IPS-20b (cell line): ENCODE measurements around the gene CEACAM21.
A peak's percentile ranks its signal among the peaks of the same experiment; 100 is the strongest.

Source experiments
- H3K27ac ChIP-seq: one replicate; pipeline ENCODE4 v1.5.1; 2013; ENCODE audit warnings: low read length
- H3K27me3 ChIP-seq: 2 replicates; pipeline ENCODE4 v1.6.1; 2013; ENCODE audit warnings: mild to moderate bottlenecking, low read length, inconsistent platforms; ENCODE audit not compliant: insufficient read depth
- H3K36me3 ChIP-seq: 2 replicates; pipeline ENCODE4 v1.6.1; 2013; ENCODE audit warnings: low read depth, mild to moderate bottlenecking, inconsistent platforms, low read length, moderate library complexity; ENCODE audit not compliant: insufficient read depth
- H3K4me1 ChIP-seq: 2 replicates; pipeline ENCODE4 v1.6.1; 2013; ENCODE audit warnings: mild to moderate bottlenecking, control low read depth, inconsistent platforms, low read length, moderate library complexity; ENCODE audit not compliant: insufficient read depth
- H3K4me3 ChIP-seq: 2 replicates; pipeline ENCODE4 v1.5.1; 2013; ENCODE audit warnings: mild to moderate bottlenecking, low read length, inconsistent platforms
- H3K9ac ChIP-seq: 2 replicates; pipeline ENCODE4 v1.6.1; 2013; ENCODE audit warnings: low read depth, mild to moderate bottlenecking, inconsistent platforms, low read length, moderate library complexity
- H3K9me3 ChIP-seq: 2 replicates; pipeline ENCODE4 v1.6.1; 2013; ENCODE audit warnings: mild to moderate bottlenecking, low read depth, low read length, inconsistent platforms; ENCODE audit not compliant: insufficient read depth

Gene CEACAM21

DNA sequence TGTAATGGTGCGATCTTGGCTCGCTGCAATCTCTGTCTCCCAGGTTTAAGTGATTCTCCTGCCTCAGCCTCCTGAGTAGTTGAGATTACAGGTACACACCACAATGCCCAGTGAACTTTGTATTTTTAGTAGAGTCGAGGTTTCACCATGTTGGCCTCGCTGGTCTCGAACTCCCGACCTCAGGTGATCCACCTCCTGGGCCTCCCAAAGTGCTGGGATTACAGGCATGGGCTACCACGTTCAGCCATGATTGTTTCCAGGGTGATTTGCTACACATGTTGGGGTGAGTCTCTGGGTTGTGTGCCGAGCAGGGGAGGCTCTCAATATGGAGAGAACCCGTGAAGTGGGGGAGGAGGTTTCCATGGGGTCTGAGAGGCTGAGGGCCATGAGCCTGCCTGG, 24.8 kb upstream of the CEACAM21 start:
- no peaks in the 10 kb centered on the region for H3K36me3 ChIP-seq
- no peak overlapping the region for H3K9ac ChIP-seq
- H3K4me3 ChIP-seq, result no peak overlapping the region
- peaks cover 11% of the 10 kb centered on the region; the same call in 1 of the 2 replicates for H3K9me3 ChIP-seq
- no peak overlapping the region for H3K27ac ChIP-seq
- peaks cover 14% of the 10 kb centered on the region; the same call in 1 of the 2 replicates for H3K4me1 ChIP-seq
- no peaks in the 10 kb centered on the region for H3K27me3 ChIP-seq

DNA sequence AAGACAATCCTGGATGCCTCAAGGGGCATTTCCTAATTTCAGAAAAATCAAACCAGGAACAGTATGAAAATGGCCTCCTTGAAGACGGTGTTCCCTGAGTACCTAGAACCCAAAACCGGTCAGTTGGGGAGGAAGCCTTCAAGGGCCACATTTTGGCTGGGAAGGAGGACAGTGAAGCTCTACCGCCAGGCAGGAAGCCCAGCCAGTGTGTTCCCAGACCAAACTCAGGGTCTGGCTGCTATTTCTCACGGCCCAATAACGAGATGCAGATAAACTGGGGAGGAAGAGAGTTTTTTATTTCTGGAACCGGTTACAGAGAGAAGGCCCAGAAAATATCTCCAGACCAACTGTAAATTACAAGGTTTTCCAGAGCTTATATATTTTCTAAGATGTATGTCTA, 24.3 kb upstream of the CEACAM21 start:
- H3K36me3 ChIP-seq, result no peaks in the 10 kb centered on the region
- no peaks in the 10 kb centered on the region for H3K27me3 ChIP-seq
- no peak overlapping the region for H3K4me3 ChIP-seq
- peaks cover 14% of the 10 kb centered on the region; the same call in 1 of the 2 replicates for H3K4me1 ChIP-seq
- peaks cover 11% of the 10 kb centered on the region; the same call in 1 of the 2 replicates for H3K9me3 ChIP-seq
- H3K9ac ChIP-seq, result no peak overlapping the region
- H3K27ac ChIP-seq, result no peak overlapping the region

DNA sequence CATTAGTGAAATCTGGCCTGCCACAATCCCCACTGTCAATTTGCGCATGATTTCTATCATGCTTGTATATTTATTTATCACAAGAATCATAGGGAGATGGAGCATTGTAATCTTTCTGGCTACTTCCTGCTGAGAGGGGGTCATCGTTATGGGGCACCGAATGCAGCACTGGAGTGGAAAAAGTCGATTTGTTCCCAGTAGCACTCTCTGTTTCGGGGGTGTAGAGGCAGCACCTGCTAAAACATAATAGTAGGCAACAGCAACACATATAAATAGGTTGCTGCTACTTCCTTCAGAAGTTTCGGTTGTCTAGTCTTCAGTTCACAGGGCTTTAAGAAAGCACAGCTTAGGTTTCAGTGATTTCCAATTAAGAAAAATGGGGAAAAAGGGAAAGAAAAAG, 23.4 kb upstream of the CEACAM21 start:
- H3K27ac ChIP-seq, result no peak overlapping the region
- H3K36me3 ChIP-seq, result no peaks in the 10 kb centered on the region
- H3K9me3 ChIP-seq, result peaks cover 11% of the 10 kb centered on the region; the same call in 1 of the 2 replicates
- H3K4me1 ChIP-seq, result peaks cover 14% of the 10 kb centered on the region; the same call in 1 of the 2 replicates
- H3K9ac ChIP-seq, result no peak overlapping the region
- H3K27me3 ChIP-seq, result peaks cover 7% of the 10 kb centered on the region
- no peak overlapping the region for H3K4me3 ChIP-seq

DNA sequence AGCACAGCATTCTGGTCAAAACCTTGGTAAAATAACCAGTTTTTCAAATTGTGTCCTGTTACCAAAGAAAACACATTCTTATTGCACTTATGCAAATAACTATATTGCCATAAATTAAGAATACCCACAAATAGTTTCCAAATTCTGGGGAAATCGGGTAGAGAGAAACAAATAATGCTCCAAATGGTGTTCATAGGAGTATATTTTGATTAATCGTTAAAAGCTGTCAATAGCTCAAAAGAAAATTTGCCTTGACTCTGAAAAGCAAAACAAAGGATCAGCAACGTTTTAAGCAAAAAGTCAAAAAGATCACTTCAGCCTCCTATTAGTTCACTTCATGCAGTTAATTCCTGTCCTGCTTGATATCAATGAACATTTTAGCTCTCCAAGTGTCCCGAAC, 22.2 kb upstream of the CEACAM21 start:
- no peak overlapping the region for H3K9ac ChIP-seq
- peaks cover 11% of the 10 kb centered on the region; the same call in 1 of the 2 replicates for H3K9me3 ChIP-seq
- H3K4me3 ChIP-seq, result no peak overlapping the region
- H3K27ac ChIP-seq, result no peak overlapping the region
- peaks cover 12% of the 10 kb centered on the region; the same call in 1 of the 2 replicates for H3K4me1 ChIP-seq
- peaks cover 18% of the 10 kb centered on the region for H3K27me3 ChIP-seq
- no peaks in the 10 kb centered on the region for H3K36me3 ChIP-seq

DNA sequence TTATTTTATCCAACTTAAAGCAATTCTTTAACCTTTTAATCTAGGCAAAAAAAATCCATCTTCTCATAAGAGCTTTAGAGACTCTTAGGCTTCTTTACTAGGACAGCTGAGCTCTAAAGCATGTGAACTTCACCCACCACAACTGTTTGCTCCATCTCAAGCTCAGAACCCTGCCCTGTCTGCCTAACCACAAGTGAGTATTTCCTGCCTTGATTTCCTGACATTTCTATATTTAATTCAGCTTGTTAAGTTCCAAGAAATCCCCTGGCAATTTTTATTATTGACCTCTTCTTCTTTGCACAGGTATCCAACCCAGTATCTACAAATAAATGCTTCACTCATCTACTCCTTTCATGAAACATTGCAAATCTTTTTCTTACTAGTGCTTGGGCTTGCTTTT, 21.1 kb upstream of the CEACAM21 start:
- Histone ChIP-seq H3K4me1 (peaks cover under 1% of the 10 kb centered on the region; the same call in 1 of the 2 replicates), H3K9ac (no peak overlapping the region), H3K27me3 (peaks cover 24% of the 10 kb centered on the region), H3K27ac (no peak overlapping the region), H3K9me3 (peaks cover 11% of the 10 kb centered on the region; the same call in 1 of the 2 replicates), H3K36me3 (no peaks in the 10 kb centered on the region), H3K4me3 (no peak overlapping the region)

DNA sequence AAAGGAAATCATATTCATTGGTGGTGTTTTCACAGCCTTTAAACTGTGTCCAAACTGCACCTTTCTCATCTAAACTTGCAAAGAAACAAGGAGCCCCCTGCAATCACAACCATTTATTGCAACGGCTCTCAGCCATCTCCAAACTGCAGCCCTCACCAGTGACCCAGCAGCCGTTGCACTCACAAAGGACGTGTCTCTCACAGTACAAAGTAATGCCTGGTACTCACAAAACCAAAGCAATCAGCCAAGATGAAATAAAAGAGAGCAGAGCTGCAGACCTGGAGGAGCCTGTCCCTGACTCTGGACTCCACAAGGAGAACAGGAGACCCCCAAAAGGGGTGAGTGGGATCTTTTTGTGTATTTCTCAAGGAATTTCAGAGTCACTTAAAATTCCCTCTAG, 20.2 kb upstream of the CEACAM21 start:
- Histone ChIP-seq H3K36me3 (no peaks in the 10 kb centered on the region), H3K9me3 (peaks cover 11% of the 10 kb centered on the region; the same call in 1 of the 2 replicates), H3K9ac (no peak overlapping the region), H3K27ac (no peak overlapping the region), H3K4me1 (no peaks in the 10 kb centered on the region), H3K27me3 (peaks cover 30% of the 10 kb centered on the region), H3K4me3 (no peak overlapping the region)

DNA sequence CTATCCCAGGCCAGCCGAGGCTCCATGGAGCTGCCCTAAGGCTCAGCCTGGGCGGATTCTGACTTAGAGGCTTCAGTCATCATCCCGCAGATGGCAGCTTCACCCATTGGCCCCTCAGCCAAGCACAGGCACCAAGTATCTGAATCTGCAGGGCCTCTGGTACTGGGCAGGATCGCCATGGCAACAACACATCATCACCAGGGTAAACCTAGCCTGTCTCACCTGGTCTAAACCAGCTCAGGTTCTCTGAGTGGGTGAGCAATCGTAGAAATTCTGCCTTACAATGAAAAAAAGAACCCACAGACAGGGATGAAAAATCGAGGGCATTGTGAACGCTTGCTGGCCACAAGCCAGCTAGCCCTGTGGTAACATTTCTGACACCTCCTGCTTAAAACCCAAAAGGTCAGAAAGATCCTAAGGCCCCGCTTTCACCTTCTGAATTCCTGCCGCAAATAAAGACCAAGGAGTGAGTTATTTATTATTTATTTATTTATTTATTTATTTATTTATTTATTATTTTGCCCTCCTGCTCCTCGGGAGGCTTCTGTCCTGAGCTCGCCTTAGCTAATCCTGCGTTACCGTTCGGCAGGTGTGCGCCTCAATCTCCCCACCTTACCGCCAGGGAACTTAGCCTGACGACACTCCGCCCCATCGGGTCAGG, 12.0 kb upstream of the CEACAM21 start:
- no peaks in the 10 kb centered on the region for H3K4me1 ChIP-seq
- peak overlapping the region; percentile 48; the same call in 1 of the 2 replicates for H3K4me3 ChIP-seq

DNA sequence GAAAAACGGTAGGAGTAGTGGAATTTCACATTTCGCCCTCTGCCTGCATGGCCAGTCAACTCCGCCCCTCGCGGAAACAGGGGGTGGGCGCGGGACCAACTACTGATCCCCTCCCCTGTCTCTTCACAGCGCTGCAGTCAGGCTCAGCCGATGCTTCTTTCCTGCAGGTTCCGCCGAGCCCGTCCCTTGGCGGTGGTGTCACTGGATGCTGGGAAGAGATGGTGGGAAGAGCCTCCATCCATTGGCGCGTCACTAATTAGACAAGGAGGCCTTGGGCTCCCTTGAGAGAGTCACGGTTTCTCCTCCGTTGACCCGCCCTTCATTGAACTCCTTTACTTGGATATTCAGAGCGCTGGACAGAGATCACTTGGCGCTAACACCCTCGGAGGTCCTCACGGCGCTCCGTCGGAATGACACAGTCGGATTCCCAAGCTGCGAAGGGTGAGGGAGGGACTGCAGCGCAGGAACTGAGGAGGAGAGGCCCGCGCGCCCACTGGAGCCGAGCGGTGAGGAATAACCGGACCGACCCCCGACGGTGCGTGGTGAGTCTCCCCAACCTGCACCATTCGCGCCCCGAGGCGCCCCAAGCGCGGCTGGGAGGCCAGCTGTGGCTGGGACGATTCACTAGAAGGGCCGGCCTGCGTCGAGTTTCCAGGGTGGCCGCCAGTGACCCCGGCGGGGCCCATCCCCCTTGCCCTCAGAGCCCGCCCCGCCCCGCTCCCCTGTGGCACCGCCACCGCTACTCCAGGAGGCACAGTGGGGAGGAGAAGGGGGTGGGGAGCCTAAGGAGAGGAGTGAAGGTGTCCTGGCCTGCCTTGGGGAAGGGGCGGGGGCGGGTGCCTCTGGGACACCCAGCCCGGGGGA, 11.2 kb upstream of the CEACAM21 start:
- Histone ChIP-seq H3K9ac (no peak overlapping the region), H3K4me1 (no peaks in the 10 kb centered on the region), H3K27me3 (peaks cover 84% of the 10 kb centered on the region), H3K9me3 (no peaks in the 10 kb centered on the region), H3K36me3 (no peaks in the 10 kb centered on the region), H3K27ac (no peak overlapping the region), H3K4me3 (peak overlapping the region; percentile 48; the same call in 1 of the 2 replicates)

More for the DNA sequence above, 12.0 kb upstream of the CEACAM21 start:
- Histone ChIP-seq H3K9ac (no peak overlapping the region), H3K27me3 (peaks cover 80% of the 10 kb centered on the region), H3K36me3 (no peaks in the 10 kb centered on the region), H3K9me3 (no peaks in the 10 kb centered on the region), H3K27ac (no peak overlapping the region)

DNA sequence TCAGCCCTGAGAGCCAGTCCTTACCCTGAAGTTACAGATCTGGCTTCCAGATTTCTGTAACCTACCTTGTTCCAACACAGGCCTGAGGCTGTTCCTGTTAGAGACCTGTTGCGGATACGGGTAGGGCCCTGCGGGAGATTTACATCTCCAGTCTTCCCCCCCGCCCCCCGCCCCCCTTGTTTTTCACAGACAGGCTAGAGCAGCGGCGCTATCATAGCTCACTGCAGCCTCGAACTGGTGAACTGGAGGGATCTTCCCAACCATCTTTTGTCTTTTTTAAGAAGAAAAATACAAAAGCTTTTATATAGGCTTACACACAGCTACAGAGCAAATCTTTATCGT, 10.6 kb upstream of the CEACAM21 start:
- no peaks in the 10 kb centered on the region for H3K36me3 ChIP-seq
- H3K9ac ChIP-seq, result no peak overlapping the region
- H3K9me3 ChIP-seq, result no peaks in the 10 kb centered on the region
- no peaks in the 10 kb centered on the region for H3K4me1 ChIP-seq
- no peak overlapping the region; the same call in 1 of the 2 replicates for H3K4me3 ChIP-seq
- H3K27ac ChIP-seq, result no peak overlapping the region
- peaks cover 83% of the 10 kb centered on the region for H3K27me3 ChIP-seq

DNA sequence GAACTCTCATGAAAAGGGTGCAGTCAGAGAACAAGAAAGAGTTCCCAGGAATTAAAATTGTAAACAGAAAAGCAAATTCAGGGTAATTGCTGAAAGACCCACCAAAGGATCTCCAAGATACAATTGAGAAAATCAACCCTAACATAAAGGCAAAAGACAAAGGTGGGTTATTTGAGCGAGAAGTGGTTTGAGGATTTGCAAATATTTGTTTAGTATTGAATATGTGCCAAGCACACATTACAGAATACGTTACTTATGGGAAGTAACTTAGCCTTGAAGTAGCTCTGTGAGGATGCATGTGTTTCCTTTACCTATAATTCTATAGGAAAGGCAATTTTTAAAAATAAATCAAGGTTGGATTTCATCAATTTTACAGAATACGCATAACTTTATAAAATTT, 10.0 kb upstream of the CEACAM21 start:
- H3K36me3 ChIP-seq, result no peaks in the 10 kb centered on the region
- no peak overlapping the region for H3K9ac ChIP-seq
- H3K27ac ChIP-seq, result no peak overlapping the region
- no peaks in the 10 kb centered on the region for H3K4me1 ChIP-seq
- H3K27me3 ChIP-seq, result peaks cover 88% of the 10 kb centered on the region
- no peak overlapping the region for H3K4me3 ChIP-seq
- no peaks in the 10 kb centered on the region for H3K9me3 ChIP-seq

DNA sequence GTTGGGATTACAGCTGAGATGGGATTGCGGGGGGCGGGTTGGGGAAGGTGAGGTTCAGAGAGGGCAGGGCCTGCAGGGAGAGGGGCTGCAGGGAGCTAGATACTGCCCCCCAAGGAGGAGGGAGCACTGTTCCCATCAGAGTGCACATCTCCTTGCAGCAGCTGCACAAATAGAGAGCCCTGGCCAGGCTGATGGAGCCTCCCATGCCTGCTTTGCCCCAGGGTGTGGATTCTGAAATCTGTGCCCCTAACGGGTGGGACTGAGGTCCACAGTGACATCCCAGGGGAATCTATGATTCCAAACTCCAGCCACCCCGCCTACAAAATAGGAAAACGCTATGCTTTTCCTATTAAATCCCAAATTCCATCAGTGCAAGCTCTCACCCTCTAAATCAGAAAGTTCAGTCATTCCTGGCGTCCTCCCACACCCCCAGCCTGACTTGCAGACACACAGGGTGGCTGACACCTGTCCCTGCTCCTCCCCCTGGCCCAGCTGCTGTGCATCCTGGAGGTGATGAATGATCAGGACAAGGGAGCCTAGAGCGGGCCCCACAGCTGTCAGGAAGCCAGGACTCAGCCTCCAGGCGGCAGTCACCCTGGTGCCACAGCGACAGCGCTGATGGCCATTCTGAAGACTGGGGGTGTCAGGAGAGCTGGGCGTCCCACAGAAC, 6.3 kb upstream of the CEACAM21 start:
- Histone ChIP-seq H3K4me3 (no peak overlapping the region), H3K27ac (no peak overlapping the region), H3K27me3 (peaks cover 95% of the 10 kb centered on the region), H3K9me3 (no peaks in the 10 kb centered on the region; the same call in 1 of the 2 replicates), H3K9ac (no peak overlapping the region), H3K36me3 (no peaks in the 10 kb centered on the region), H3K4me1 (no peaks in the 10 kb centered on the region)
